Erythroblast (primary cell): ENCODE measurements around the gene MAL.

Source experiments
- DNase-seq, 2 experiments: peaks; one replicate each; lab custom pipeline; 2025; lab: John Stamatoyannopoulos, UW
- GATA1 ChIP-seq: IDR thresholded peaks from 2 replicates; pipeline ENCODE4 v1.6.1; 2011; ENCODE audit warnings: low read depth, mild to moderate bottlenecking, control low read depth, low read length, moderate library complexity
- POLR2A ChIP-seq: IDR thresholded peaks from 2 replicates; pipeline ENCODE4 v1.6.1; 2011; ENCODE audit warnings: mild to moderate bottlenecking, low read length

The MAL gene

DNA sequence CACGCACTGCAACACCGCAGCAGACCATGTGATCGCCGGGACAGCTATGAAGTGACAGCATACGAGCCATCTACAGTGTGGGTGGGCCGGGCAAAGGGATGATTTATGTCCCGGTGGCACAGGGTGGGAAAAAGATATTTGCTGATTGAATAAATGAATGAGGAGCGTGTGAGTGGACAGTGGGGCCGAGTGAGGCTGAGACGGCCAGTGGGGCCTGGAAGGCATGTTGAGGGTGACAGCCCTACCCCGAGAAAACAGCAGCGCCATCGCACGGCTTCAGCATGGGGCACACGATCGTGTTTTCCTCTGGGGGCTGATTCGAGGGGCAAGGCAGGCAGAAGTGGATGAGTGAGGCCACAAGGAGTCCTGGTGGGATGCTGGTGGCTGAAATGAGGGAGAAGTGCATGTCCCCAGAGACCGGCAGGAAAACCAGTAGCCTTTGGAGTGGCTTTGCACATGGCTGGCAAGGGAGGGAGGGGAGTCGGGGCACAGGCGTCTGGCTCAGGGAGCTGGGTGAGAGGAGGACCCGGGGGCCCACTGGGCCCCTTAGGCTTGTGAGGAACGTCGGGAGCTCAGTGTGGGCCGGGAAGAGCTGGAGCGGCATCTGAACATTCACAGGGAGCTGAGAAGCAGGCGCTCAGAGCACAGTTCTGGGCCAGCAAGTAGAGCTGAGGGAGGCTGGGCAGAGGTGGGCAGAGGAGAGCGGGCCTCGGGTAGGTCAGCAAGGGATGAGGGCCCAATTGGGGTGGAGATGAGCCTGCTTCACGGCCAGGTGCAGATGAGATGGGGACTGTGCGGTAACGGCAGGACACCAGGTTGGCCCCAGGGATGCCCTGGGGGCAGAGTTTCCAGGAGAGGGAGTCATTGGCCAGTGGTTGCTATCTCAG lies 32.1 kb upstream of the MAL start:
- DNase-seq = no peak
- TF ChIP-seq GATA1 = no peak
- no peak for TF ChIP-seq POLR2A

DNA sequence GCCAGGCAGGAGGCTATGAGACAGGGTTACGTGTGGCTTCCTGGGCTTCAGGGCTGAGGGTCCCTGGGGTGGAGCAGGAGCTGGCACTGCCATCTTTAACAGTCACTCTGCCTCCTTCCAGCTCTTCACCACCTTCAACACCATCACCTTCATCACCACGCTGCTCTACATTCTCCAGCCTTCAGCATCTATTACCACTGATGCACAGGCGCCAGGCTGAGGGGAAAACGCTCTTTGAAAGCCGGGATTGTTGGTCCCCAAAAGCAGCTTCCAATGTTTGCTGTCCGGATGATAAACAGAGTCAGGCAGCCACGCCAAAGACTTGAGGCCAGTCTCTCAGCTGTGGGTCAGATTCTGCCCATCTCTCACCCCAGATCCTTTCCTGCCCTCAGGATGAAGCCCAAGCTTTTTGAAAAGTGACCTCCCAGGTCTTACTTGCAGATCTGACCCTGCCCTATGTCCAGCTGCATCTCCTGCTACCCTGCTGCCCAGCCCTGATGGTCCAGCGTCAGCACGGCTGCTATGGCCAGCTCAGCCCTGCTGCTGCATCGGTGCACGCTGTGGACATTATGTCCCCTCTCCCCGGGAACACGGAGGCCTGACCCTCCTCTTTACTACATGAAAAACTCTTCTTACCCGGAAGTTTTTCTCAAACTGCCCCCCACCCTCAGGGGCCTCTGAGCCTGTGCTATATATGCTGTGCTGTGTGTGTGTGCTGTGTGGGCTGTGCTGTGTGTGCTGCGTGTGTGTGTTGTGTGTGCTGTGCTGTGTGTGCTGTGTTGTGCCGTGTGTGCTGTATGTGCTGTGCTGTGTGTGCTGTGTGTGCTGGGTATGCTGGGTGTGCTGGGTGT lies 31.2 kb upstream of the MAL start:
- TF ChIP-seq GATA1 (no peak), POLR2A (no peak)
- DNase-seq = no peak

GRCh38 chr2:94994914-94995552 lies 30.5 kb upstream of the MAL start:
- TF ChIP-seq GATA1 (no peak), POLR2A (no peak)
- DNase-seq = no peak

DNA sequence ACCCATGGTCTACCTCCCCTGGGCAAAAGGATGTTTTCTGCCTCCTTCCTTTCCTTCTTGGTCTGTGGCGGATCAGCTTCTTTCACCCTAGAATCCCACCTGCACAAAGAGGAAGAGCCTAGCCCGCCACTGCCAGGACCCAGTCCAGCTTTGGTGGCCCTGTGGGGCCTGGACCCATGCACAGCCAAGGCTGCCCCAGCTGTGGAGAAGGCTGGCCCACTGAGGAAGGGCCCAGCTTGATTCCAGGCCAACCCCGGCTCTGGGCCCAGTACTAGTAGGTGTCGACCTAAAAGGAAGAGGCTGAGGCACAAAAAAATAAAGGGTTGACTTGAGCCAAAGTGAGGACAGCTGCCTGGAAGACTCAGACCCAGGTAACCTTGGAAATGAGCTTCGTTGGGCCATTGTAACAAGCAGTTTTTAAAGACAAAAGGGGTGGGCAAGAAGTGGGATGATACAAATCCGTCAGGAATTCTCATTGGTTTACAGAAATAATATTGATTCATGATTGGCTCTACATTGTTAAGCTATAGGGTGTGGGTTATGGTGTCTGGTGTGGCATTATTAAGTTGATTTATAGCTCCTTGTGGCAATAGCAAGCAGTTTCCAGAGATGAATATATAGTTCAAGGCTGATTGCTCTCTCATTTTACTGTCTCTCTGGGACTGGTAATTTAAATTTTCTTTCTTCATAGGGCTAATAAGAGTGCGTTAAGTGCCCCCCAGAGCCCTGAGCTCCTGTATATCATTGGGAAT lies 29.8 kb upstream of the MAL start:
- TF ChIP-seq POLR2A (no peak), GATA1 (no peak)
- no peak for DNase-seq

DNA sequence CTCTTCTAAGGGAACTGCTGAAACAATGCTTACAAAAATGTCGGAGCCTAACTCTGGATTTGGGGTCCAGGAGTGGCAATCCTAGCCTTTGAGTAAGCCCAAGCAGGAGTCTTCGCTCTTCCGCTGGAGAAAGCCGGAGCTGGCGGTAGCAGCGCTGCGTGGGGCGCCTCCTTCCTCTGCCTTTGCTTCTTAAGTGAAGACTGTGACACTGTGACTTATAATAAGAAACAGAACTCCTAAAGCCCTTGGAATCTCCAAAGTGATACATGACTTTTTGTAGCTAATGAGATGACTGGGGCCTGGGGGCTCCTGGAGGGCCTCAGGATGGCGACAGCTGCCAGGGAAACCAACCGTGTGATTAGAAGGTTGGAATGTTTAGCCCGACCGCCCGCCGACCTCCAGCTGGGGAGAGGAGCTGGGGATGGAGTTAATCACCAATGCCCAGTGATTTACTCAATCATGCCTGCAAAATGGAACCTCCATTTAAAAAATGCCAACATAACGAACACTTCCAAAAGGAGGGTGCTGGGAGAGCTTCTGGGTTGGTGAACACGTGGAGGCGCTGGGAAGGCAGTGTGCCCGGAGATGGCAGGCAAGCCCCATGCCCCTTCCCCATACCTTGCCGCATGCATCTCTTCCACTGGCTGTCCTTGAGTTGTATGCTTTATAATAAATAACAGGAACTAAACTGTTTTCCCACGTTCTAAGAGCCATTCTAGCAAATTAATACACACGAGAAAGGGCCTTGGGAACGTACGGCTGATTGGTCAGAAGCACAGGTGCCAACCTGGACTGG lies 29.0 kb upstream of the MAL start:
- TF ChIP-seq GATA1 = no peak
- no peak for TF ChIP-seq POLR2A

DNA sequence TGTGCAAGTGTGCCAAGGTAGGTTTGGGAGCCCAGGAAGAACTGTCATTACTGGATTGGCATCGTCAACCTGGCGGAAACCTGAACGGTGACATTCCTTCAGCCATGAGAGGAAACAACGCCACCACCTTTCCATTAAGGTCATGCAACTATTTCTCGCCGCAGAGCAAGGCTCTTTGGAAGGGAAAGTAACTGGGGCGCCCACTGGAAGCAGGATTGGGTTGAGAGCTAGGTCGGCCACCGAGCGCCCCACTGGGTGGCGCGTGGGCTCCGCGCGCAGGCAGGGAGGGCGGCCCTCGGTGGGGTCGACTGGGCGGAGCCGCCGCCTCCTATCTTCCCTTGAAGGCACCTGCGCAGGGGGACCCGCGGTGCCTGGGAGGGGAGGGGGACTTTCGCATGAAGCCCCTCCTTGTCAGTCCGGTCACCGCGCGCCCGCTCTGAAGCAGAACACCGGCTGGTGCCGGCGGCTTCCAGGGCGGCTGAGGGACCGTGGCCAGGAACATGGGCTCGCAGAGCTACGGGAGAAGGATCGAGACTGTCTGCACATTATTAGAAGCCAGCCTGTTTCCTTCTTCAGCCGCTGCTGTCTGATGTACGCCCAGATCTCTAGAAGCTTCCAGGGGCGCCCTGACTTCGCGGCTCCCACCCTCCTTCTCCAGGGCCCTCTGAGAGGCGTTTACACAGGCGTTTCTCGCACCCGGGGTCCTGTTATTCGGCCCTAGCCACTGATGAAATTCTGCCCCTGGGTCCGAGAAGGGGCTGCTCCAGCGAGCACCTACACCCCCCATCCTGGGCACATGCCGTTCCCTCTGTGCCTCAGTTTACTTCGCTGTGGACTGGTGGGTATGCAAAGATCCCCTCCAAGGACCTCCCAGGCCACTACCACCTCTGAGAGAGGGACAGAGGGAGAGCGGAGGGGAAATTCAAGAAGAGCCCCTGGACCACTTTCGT lies 27.3 kb upstream of the MAL start:
- TF ChIP-seq GATA1 = no peak
- no peak for DNase-seq

More for the DNA sequence above, 29.0 kb upstream of the MAL start:
- DNase-seq = no peak

GRCh38 chr2:94999431-94999883 lies 26.1 kb upstream of the MAL start:
- TF ChIP-seq POLR2A (no peak), GATA1 (no peak)
- no peak for DNase-seq

DNA sequence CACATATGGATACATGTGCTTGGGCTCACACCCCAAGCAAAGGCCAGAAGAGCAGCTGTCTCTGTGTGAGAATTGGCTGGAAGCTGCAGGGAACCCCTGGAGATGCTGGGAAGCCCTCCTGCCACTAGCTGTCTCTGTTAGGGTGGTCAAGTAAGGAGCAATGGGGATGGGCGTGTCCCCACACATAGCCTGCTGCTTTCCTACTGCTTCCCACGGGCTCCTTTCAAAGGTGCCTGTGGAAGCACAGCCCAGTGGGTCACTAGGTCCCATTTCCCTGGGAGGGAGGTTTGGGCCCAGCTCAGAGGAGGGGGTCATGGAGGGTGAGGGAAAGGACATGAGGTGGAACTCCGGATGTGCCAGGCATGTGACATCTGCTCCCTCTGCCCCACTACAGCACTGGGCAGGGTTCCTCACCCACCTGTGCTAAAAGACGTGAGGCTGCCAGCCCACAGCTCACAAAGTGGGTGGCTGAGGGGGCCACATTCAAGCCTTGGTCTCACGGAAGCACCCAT lies 24.4 kb upstream of the MAL start:
- TF ChIP-seq POLR2A = no peak
- TF ChIP-seq GATA1 = no peak
- DNase-seq = no peak

GRCh38 chr2:95001701-95002100 lies 23.8 kb upstream of the MAL start:
- no peak for DNase-seq

DNA sequence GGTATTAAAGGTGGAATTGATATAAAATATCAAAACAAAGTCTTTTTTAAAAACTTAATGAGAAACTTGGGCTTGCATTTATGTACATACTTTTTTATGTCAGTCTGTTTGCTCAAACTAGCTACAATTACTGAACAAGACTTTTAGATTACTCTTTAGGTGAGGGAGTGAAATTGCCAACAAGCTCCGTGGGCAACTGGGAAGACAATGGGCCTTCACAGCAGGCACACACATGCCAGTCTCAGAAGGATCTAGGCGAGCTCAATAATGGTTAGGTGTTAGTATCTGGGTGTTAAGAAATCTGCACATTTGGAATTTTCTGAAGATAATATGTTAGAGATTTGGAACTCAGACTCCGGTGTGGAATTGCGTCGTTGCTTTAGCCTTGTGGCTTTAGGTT lies 23.0 kb upstream of the MAL start:
- TF ChIP-seq GATA1 = no peak
- no peak for TF ChIP-seq POLR2A
- no peak for DNase-seq

More at GRCh38 chr2:95001701-95002100, 23.8 kb upstream of the MAL start:
- no peak for TF ChIP-seq GATA1

- TF ChIP-seq GATA1 (no peak), POLR2A (no peak)
- DNase-seq = no peak
Observed at GRCh38 chr2:95004287-95004686, 21.2 kb upstream of the MAL start.
